Muscle of arm (tissue), 12 donors: ENCODE measurements around the gene RAB11FIP4. TPM values are rescaled to one million over a fixed set of nuclear protein-coding genes. Genes with fewer than 3 reads are reported as not detected.

Experiments used
- DNase-seq: peaks from one replicate; pipeline ENCODE4 v3.0.0-alpha.2; 2013
- polyA plus RNA-seq, 12 donors: library from polyadenylated mRNA; unstranded; fragments of 120-200 nt; gene quantifications; one replicate each; pipeline ENCODE4 v1.2.1, GENCODE V29; 2013; ENCODE audit not compliant: insufficient read length in 12 of 12

Gene RAB11FIP4
- polyA plus RNA-seq, 12 donors: 0.38 to 7.4 (median 0.83) TPM; not detected in 1

GRCh38 chr17:31497431-31497830 is 106.0 kb downstream of the RAB11FIP4 start:
- DNase-seq: no peak

- DNase-seq: no peak
These were observed 106.7 kb downstream of the RAB11FIP4 start for GRCh38 chr17:31497994-31498826.

GRCh38 chr17:31499771-31500554 is 108.5 kb downstream of the RAB11FIP4 start:
- DNase-seq: peak; percentile 34

- DNase-seq: no peak
These were observed 115.0 kb downstream of the RAB11FIP4 start for GRCh38 chr17:31506517-31506916.

- DNase-seq: no peak
These were observed 117.0 kb downstream of the RAB11FIP4 start for GRCh38 chr17:31508288-31509094.

- DNase-seq: no peak
These were observed 117.8 kb downstream of the RAB11FIP4 start for GRCh38 chr17:31509095-31509804.

GRCh38 chr17:31509805-31510177 is 118.3 kb downstream of the RAB11FIP4 start:
- no peak for DNase-seq

GRCh38 chr17:31510308-31511194 is 119.1 kb downstream of the RAB11FIP4 start:
- DNase-seq: no peak

- DNase-seq: no peak
These were observed 119.7 kb downstream of the RAB11FIP4 start for GRCh38 chr17:31511195-31511578.

- DNase-seq: no peak
These were observed 120.1 kb downstream of the RAB11FIP4 start for GRCh38 chr17:31511580-31511979.

- DNase-seq: no peak
These were observed 120.7 kb downstream of the RAB11FIP4 start for GRCh38 chr17:31512104-31512740.

- DNase-seq: no peak
These were observed 121.3 kb downstream of the RAB11FIP4 start for GRCh38 chr17:31512796-31513195.

GRCh38 chr17:31513731-31514427 is 122.4 kb downstream of the RAB11FIP4 start:
- DNase-seq: no peak

- DNase-seq: no peak
These were observed 123.8 kb downstream of the RAB11FIP4 start for GRCh38 chr17:31515267-31515666.

GRCh38 chr17:31517524-31517923 is 126.0 kb downstream of the RAB11FIP4 start:
- no peak for DNase-seq

- no peak for DNase-seq
These were observed 127.0 kb downstream of the RAB11FIP4 start for GRCh38 chr17:31518478-31518877.

- DNase-seq: no peak
These were observed 130.3 kb downstream of the RAB11FIP4 start for GRCh38 chr17:31521632-31522283.

GRCh38 chr17:31522284-31522931 is 130.9 kb downstream of the RAB11FIP4 start:
- no peak for DNase-seq
